Activated CD4-positive, alpha-beta T cell treated with anti-CD3 and anti-CD28 coated beads for 48 hours (primary cell): ENCODE data around the gene RAC2.
A peak's percentile ranks its signal among the peaks of the same experiment; 100 is the strongest.
"Not testable (repeated sequence)": the region's sequence is repeated elsewhere in the genome, so short reads cannot be mapped to it uniquely, and the experiment has no call there.

Source experiments
- DNase-seq: peaks from one replicate; pipeline ENCODE4 v3.0.0-alpha.2; 2020

RAC2 gene

DNA sequence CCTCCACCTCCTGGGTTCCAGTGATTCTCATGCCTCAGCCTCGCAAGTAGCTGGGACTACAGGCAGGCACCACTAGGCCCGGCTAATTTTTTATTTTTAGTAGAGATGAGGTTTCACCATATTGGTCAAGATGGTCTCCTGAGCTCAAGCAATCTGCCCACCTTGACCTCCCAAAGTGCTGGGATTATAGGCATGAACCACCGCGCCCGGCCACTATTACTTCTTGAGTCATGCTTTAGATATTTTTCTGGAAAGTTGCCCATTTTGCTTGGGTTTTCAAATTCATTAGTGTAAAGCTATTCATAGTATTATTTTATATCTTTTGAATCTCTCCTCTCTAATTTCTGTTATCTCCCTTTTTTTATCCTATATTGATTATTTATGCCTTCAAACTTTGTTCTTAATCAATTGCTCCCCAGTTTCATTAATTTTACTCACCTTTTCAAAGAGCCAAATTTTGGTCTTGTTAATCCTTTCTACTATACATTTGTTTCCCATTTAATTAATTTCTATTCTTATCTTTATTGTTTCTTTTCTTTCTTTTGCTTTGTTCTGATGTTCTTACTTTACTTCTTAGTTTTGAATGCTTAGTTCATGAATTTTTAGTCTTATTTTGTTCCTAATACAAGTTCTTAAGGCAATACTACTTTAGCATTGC, 10.3 kb upstream of the RAC2 start:
- no peak for DNase-seq

DNA sequence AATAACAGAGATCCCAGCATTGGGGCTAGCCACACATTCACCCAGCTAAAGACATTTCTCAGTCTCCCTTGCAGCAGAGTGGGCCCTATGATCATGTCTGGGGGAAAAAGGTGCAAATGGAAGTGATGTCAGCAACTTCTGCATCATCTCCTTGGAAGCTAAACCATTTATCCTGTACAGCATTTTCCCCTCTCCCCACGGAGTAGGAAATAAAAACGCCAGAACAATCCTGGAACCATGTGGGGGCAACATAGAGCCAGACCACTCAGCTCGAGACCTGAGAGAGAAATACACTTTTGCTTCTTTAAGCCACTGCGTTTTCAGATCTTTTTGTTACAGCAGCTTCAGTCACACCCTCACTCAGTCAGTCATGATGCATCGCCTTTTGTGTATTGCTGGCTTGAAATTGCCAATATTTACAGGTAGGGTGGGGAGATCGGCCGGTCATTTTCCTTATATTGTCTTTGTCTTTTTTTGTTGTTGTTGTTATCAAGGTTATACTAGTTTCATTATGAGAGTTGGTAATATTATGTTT, 9.1 kb upstream of the RAC2 start:
- no peak for DNase-seq

DNA sequence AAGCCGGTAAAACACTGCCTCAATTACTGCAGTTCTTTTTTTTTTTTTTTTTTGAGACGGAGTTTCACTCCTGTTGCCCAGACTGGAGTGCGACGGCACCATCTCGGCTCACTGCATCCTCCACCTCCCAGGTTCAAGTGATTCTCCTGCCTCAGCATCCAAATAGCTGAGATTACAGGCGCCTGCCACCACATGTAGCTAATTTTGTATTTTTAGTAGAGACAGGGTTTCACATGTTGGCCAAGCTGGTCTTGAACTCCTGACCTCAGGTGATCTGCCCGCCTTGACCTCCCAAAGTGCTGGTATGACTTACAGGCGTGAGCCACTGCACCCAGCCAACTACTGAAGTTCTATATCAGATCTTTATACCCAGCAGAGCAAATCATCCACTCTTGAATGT, 7.8 kb upstream of the RAC2 start:
- not testable (repeated sequence) for DNase-seq

DNA sequence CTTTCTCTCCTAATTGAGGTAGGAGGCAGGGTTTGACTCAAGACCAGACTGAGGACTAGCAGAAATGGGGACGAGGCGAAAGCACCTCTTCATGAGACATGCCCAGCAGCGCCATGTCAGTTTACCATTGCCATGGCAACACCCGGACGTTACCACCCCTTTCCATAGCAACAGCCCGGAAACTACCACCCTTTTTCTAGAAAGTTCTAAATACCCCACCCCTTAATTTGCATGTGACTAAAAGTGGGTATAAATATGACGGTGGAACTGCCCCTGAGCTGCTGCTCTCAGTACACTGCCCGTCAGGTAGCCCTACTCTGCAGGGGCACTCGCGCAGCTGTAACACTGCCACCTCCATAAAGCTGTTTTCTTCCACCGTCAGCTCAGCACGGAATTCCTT, 5.9 kb upstream of the RAC2 start:
- DNase-seq, result no peak

DNA sequence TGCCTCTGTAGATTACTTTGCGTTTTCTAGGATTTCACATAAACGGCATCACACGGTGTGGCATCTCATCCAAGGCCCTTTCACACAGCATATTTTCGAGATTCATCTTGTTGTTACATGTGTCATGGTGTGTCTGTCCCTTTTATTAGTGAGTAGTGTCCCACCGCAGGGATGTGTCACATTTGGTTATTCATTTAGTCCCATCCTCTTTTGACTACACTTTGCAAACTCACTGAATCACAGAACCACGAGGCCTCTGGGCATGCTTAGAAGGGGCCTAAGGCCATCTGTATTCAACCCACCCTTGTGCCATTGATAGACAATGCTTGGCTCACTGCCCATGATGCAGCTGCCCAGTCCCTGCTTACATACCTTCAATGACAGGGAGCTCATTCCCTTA, 4.2 kb upstream of the RAC2 start:
- no peak for DNase-seq

DNA sequence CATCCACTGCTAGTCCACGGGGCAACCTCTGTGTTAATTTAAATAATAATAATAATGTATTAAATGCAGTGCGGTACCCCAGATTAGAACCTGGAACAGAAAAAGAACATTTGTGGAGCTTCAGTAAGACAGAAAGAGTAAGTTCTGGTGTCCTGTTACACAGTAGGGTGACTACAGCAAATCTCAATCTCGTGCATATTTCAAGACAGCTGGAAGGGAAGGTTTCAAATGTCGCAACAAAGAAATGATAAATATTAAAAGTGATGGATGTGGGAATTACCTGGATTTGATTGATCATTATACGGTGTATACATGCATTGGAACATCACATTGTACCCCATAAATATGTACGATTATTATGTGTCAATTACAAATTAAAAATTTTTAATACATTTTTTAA, 1.7 kb upstream of the RAC2 start:
- no peak for DNase-seq

DNA sequence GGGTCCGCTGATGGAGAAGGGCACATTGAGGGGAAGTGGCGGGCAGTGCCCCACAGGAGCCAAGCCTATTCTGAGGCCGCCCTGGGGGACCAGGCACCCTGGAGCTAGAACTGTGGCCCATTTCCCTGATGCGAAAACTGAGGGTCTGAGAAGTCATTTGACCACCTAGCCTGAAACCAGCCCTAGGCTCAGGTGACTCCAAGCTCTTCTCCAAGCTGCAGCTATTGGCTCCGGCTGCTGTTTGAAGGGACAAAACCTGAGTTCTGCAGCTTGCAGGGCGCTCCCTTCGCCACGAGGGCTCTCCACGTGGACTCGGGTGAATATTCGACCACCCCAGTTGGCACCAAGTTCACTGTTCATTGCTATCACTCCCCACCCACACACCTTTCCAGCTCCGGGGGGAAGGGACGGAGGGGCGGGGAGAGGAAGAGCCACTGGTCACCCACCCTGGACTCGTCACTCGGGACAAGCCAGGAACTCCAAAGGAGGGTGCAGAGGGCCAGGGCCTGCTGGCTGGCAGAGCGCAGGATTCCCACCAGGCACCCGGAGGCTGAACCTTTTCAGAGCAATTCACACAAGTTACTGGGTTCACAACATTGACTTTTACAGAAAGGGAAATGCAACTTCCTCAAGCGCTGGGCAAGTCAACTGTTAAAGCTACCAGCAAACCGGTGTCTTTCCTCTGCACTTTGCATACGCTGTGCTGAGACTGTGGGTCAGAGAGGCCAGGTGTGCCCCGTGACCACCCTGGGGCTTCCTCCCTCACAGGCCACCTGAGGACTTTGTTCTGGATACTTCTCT, 1.1 kb upstream of the RAC2 start:
- DNase-seq, result no peak

DNA sequence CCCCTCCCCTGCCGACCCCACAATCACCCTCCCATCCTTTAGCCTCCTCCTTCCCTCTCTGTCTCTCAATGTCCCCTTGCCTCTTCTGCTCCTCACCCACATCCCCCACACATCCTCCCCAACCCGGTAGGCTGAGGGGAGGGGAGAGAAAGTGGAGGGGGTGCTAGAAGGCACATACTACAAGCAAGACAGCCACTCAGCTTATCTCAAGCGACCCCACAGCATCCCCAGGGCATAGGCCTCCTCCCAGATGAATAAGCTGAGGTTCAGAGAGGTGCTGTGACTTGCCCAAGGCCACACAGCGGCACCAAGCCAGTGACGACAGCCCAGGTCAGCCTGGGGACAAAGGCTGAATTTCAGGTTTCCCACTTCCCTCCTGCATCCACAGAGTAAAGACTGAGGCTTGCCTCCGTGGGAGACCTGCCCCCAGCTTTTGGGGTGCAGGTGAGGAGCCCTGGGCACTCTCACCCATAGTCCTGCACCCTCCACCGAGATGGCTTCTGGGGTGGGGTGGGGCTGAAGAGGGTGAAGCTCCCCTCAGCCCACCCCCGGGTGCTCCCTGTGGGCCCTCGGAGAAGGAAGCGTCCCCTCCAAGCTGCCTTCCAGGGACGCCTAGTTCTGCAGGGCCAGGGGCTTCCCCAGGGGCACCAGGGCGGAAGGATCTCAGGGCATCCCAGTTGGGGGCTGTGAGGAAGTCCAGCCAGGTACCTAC, 511 bp downstream of the RAC2 start:
- no peak for DNase-seq

DNA sequence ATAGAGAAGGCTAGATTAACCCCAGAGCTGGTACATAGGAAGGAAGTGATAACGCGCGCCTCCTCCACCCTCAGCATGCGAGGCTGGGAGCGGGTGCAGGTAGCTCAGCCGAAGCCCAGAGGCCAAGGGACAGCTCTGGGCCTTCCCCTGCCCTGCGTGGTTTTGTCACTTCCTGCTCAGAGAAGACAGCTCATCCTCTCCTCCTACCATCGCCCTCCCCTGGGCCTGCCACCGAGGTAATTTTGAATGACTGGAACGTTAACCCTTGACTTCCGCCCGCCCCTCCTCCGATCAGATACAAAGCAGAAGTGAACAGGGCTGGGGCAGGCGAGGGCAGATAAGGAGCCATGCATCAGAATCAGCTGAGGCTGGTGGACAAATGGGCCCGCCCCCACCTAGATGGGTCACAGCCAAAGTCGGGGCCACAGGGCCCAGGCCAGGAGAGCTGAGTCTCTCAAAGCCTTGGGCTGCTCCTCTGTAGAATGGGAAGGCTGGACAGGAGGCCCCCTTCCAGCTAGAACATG, 1.6 kb downstream of the RAC2 start:
- peak; percentile 95 for DNase-seq

DNA sequence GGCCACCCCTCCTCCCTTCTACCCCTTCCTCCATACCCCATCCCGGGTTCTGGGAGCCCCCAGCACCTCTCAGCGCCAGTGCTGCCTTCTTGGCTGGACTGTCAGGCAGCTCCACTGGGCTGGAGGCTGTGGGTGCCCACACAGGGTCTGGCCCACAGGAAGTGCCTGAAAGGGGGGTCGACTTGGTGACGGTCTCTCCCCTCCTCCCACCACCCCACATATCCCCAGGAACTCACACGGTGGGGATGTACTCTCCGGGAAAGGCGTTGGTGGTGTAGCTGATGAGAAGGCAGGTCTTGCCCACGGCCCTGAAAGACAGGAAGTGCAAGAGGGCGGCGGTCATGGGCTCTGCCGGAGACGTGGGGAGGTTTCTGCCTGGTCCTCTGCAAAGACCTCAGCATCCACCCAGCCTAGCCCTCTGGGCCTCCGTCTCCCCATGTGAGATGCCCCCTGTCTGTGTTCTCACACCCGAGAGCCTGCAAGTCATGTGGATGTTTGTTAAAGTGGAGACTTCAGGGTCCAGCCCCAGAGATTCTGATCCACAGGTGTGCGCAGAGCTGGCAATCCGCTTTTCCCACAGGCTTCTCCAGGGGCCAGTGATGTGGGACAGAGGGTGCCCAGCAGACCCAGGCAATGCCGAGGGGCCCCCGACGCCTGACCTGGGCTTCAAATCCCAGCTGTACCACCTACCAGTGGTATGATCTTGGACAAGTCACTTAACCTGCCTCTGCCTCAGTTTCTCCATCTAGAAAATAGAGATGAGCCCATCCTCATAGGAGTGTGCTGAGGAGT, 2.5 kb downstream of the RAC2 start:
- DNase-seq, result peak; percentile 68

DNA sequence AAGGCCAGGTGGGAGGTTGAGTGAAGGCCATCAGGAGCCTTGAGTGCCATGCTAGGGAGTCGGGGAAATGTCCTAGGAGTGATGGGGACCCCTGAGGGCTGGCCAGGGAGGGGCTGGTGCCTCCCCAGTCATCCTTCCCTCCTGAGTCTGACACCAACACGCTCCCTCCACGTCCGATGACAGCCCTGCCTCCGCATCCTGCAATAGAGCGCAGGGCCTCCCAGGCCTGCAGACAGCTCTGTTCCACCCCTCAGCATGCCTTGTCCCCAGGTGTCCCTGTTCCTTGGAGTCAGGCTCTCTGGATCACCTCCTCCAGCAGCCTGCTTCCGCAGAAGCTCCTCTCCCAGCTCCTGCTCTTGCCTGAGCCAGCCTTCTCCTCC, 3.1 kb downstream of the RAC2 start:
- DNase-seq, result peak; percentile 45

DNA sequence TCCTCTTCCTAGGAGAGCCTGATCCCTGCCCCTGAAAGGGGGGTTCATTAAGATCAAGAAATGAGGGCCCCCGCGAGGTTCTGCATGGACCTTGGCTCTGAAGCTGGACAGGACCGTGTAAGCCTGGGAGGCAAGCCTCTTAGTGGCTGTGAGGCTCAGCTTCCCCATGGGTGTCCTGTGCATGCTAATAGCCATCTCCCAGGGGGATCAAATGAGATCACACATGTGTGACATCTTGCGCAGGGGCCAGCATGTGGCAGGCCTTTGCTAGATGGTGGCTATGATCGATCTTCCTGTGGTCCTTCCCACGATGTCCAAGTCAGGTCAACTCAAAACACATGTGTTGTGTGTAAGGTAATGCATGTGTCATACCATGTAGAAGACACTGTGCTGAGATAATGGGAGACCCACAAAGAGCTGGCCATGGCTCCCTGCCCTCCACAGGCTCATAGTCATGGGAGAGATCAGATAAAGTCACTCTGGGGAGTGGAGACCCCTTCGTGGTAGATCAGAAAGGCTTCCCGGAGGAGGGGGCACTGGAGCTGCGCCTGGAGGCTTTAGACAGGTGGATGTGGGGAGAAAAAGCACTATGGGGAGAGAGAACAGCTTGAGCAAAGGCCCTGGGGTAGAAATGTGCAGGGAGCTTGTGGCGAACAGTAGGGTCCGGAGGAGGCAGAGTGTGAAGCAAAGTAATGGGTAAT, 3.7 kb downstream of the RAC2 start:
- DNase-seq, result no peak

DNA sequence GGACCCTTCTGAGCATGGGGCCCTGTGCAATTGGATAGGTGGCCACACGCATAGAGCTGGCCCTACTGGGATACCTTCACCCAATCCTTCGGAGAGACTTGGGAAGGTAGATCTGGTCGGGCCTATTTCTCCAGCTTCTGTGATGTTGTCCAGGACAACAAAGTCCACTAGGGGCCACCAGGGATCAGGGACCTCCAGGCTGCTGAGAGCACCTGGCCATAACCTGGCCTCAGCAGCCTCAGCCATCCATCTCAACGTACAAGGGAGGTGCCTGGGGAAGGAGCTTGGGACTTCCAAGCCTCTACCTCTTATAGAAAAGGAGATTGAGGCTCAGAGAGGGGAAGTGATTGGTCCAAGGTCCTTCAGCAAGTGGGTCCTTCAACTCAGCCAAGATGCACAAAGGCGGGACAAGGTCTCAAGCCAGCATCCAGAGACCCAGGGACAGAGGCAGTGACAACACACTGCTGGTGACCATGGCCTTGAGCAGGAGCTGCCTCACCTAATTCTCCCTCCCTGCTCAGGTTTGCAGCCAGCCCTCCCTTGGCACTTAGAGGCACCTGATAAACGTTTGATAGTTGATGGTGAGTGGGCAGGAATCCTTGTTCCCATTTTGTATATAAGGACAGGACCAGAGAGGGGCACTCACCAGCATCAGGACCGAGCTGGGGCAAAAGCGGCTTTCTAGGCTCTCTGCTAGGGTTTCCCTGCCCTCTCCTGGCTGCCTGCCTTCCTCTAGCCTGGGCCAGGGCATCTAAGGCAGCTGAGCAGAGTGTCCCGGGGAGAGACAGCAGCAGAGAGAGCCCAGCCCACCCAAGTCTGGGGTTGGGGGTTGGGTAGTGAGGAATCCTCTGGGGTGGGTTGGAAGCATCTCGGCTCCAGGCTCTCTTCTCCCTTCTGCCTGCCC, 4.5 kb downstream of the RAC2 start:
- no peak for DNase-seq

DNA sequence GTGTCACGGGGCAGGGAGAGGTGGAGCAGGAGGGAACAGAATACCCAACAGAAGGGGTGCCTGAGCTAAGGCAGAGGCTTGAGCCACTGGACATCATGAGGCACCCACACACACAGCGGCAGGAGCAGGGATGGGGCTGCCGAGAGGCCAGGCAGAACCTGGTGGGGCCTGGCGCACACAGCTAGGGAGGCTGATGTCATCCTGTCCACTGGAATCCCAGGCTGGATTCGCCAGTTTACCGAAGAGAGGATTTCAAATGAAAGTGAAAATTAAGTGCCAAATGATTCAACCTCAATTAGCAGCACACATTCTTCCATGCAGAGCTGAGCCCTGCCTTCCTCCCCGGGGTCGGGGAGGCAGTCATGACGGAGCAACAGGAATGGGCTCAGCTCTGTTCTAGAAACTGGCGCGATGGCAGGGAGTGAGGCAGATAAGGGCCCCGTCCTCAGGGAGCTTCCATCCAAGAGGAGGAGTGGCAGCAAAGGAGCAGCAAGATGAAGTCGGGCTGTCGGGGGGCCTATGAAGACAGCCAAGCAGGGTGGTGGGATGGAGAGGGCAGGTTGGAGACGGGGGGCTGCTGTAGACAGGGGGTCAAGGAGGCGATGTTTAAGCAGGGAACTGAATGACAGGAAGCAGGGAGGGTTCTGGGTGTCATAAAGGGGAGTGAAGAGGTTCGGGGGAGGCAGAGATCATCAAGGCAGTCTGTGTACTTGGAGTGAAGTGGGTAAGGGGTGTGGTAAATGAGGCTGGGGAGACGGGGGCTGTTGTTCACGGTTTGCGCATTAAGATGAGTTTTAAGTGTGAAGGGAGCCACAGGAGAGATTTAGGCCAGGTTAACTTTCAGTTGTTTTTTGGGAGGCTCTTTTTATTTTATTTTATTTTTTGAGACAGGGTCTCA, 6.4 kb downstream of the RAC2 start:
- no peak for DNase-seq

DNA sequence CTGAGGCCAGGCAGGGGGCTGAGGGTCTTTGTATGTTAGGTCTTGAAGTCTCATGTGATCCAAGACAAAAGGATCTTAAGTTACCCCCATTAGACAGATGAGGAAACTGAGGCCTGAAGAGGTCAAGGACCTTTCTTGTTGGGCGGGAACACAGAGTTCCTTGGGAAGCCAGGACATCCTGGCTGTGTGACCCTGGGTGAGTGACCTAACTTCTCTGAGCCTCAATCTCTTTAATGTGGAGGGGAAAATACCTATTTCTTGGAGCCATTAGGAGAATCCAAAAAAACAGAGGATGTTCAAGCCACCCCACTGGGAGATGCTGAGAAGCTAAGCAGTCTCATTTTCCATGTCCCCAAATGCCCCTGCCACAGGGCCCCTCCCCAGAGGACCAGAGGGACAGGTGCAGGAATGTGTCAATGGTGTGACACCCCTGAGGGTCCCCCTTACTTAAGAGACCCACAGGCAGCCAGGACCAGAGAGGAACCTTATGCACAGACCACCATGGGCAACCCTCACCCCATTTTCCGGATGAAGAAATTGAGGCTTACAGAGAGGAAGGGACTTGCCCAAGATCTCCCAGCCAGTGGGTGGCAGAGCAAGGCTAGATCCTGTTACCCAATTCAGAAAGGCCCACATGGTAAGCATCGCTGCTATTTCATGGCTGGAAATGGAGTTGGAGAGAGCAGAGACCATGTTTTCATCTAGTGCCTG, 8.0 kb downstream of the RAC2 start:
- no peak for DNase-seq

DNA sequence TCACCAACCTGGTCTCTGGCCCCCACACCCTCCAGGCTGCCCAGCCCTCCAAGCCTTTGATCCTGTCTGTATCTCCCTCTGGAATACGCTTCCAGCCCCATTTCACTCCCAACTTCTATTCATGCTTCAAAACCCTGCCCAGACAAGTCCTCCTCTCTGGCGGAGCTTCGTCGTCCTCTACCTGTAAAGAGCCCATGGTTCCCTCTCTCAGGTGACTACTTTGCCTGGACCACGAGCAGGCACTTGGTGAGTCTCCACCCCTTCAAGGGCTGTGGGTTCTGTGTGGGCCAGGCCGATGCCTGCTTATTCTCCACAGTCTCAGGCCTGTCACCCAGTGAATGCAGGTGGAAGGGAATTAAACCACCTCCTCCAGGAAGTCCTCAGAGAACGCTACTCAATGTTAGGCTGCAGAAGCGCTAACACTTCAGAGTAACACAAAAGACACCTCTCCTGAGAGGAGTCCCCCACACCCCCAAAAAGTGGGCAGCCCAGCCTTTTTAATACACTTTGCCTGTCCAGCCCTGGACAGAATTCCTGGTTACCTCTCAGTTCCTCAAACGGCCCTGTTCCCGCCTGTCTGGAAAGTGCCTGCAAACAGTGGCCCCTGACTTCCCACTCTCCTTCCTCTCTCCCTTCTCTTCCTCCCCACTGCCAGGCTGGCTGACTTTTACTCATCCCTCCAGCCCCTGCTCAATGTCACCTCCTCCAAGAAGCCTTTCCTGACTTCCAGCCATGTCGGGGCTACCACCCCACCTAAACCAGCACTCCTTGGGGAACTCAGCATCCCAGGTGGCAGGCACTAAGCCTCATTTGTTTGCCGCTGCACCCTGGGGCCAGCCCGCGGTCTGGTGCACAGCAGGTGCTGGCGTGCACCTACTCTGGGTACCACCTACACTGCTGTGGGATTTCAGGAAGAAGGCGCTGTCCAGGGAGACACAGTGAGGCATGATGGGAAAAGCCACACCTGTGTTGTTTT, 9.0 kb downstream of the RAC2 start:
- DNase-seq, result peak; percentile 18

DNA sequence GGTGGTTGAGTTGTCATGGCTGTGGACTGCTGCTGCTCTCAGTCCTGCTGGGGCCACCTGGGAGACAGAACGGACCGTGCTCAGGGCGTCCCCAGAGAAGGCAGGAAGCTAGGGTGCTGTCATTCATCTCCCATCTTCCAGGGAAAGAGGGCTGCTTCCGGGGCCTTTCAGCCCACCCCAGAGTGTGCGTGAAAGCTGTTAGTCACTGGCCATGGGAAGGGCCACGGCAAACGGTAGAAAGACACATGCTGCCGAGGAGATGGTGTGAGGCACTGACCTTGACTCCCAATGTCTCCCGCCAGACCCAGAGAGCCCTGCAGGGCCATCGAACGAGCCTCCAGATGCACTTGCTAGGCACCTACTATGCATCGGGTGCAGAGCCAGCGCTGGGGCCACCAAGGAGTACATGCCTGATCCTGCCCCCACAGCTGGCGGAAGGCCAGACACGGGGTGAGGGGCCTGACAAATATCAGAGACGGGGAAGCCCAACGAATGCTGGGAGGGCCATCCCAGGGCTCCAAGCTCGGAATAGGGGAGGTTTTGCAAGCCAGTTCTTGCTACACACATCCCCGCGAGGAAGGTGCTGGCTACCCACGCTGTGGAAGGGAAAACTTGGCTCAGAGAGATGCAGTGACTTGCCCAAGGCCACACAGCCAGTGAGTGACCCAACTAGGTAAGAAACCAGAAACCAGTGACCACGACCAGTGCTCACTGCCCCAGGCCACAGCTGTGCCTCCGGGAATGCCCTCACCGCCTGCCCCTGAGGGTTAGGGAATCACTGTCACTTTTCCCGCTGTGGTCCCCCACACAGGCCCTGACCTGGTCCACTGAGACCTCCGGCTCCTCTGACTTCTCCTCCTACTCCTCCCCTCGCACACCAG, 10.1 kb downstream of the RAC2 start:
- DNase-seq, result peak; percentile 19
